B cell (primary cell): ENCODE data around the gene STAT1. TPM values are rescaled to one million over a fixed set of nuclear protein-coding genes. Genes with fewer than 3 reads are reported as not detected.

Experiments used
- ATAC-seq: fragments of 200-7000 bp; cut with Tn5 transposase; one replicate; pipeline ENCODE4 v1.10.0; 2021; ENCODE audit warnings: low read depth, mild to moderate bottlenecking, moderate number of reproducible peaks, moderate library complexity
- CTCF ChIA-PET: fragments of 350-600 bp; sonication (Branson Sonifier 250); formaldehyde crosslinking; loops from one replicate; lab custom pipeline; 2021; ENCODE audit warnings: antibody characterized with exemption, inconsistent platforms; lab: Charles Lee
- POLR2A ChIA-PET: fragments of 350-600 bp; sonication (Branson Sonifier 250); formaldehyde crosslinking; loops from one replicate; lab custom pipeline; 2021; ENCODE audit warnings: antibody characterized with exemption; lab: Charles Lee
- DNase-seq: peaks from one replicate; pipeline ENCODE4 v3.0.0; 2013
- H2AFZ ChIP-seq: 2 replicates; pipeline ENCODE4 v1.6.1; 2012; ENCODE audit warnings: mild to moderate bottlenecking, low read depth, low read length; ENCODE audit not compliant: insufficient read depth, poor library complexity, severe bottlenecking
- H3K27ac ChIP-seq, 2 donors: 1 replicate in 1 of 2; 2 replicates in 1 of 2; pipeline ENCODE4 v1.5.1; 2012 to 2013; ENCODE audit warnings: low read length in 2 of 2, mild to moderate bottlenecking in 2 of 2, moderate library complexity in 1 of 2
- H3K27me3 ChIP-seq, 4 experiments: fragments of 200-600 bp in 1 of 4; sonication (generic) in 1 of 4; replicated peaks in 1 of 4; 1 replicate in 2 of 4; 2 replicates in 2 of 4; pipeline versions ENCODE4 v1.6.1 to v1.7.0; 2013 to 2016; ENCODE audit warnings: low read length in 3 of 4, mild to moderate bottlenecking in 2 of 4, mixed read lengths in 1 of 4, moderate library complexity in 1 of 4; ENCODE audit not compliant: insufficient read depth in 4 of 4, control insufficient read depth in 3 of 4; ENCODE audit errors: control extremely low read depth in 1 of 4
- H3K36me3 ChIP-seq, 2 experiments: replicated peaks in 1 of 2; 1 replicate in 1 of 2; 2 replicates in 1 of 2; pipeline versions ENCODE4 v1.6.1 to v1.7.1; 2013; ENCODE audit warnings: low read length in 1 of 2; ENCODE audit not compliant: insufficient read depth in 2 of 2, control insufficient read depth in 1 of 2; ENCODE audit errors: control extremely low read depth in 1 of 2, extremely low read depth in 1 of 2
- H3K4me1 ChIP-seq, 2 donors: fragments of 200-600 bp in 1 of 2; sonication (generic) in 1 of 2; 1 replicate in 1 of 2; 2 replicates in 1 of 2; pipeline versions ENCODE4 v1.5.1 to v1.6.1; 2013 to 2017; ENCODE audit warnings: low read length in 2 of 2; ENCODE audit not compliant: control insufficient read depth in 2 of 2, insufficient read depth in 2 of 2
- H3K4me2 ChIP-seq: replicated peaks from 2 replicates; pipeline ENCODE3; 2012; ENCODE audit warnings: mild to moderate bottlenecking, low read depth, low read length; ENCODE audit not compliant: poor library complexity, severe bottlenecking
- H3K4me3 ChIP-seq, 5 experiments: fragments of 200-600 bp in 1 of 5; sonication (generic) in 1 of 5; 1 replicate in 3 of 5; 2 replicates in 2 of 5; pipeline versions ENCODE4 v1.5.1 to v1.7.0; 2011 to 2016; ENCODE audit warnings: low read length in 4 of 5, mild to moderate bottlenecking in 4 of 5, low read depth in 2 of 5, control low read depth in 1 of 5, moderate library complexity in 1 of 5; ENCODE audit not compliant: insufficient read depth in 1 of 5; ENCODE audit errors: control extremely low read depth in 1 of 5, extremely low read depth in 1 of 5
- H3K79me2 ChIP-seq: fragments of 200-600 bp; sonication (generic); one replicate; pipeline ENCODE4 v1.6.0; 2016; ENCODE audit warnings: low read length; ENCODE audit not compliant: control insufficient read depth, insufficient read depth
- H3K9ac ChIP-seq: fragments of 200-600 bp; sonication (generic); 2 replicates; pipeline ENCODE4 v1.6.1; 2017; ENCODE audit warnings: mild to moderate bottlenecking, low read length, moderate library complexity
- H3K9me3 ChIP-seq, 3 donors: one replicate each; pipeline versions ENCODE4 v1.6.1 to v1.7.1; 2013; ENCODE audit warnings: low read length in 2 of 3; ENCODE audit not compliant: control insufficient read depth in 2 of 3, insufficient read depth in 1 of 3; ENCODE audit errors: control extremely low read depth in 1 of 3
- H4K20me1 ChIP-seq: 2 replicates; pipeline ENCODE4 v1.6.0; 2012; ENCODE audit warnings: mild to moderate bottlenecking, low read length; ENCODE audit not compliant: insufficient read depth, control insufficient read depth, poor library complexity, severe bottlenecking
- H3K27ac Mint-ChIP-seq: one replicate; pipeline ENCODE4 v1.8.0; 2021; ENCODE audit warnings: mixed read lengths
- H3K27me3 Mint-ChIP-seq: one replicate; pipeline ENCODE4 v1.8.0; 2021; ENCODE audit warnings: mixed read lengths
- H3K4me1 Mint-ChIP-seq: one replicate; pipeline ENCODE4 v1.8.0; 2021; ENCODE audit warnings: mixed read lengths
- H3K4me3 Mint-ChIP-seq: one replicate; pipeline ENCODE4 v1.8.0; 2021; ENCODE audit warnings: mixed read lengths
- H3K9me3 Mint-ChIP-seq: one replicate; pipeline ENCODE4 v1.8.0; 2022; ENCODE audit warnings: mixed read lengths; ENCODE audit not compliant: insufficient read depth
- CTCF ChIP-seq: fragments of 200-600 bp; IDR thresholded peaks from one replicate; pipeline ENCODE4 v1.8.0; 2022; ENCODE audit warnings: antibody characterized with exemption, mild to moderate bottlenecking
- EZH2 ChIP-seq: IDR thresholded peaks from 2 replicates; pipeline ENCODE4 v1.6.1; 2012; ENCODE audit warnings: borderline replicate concordance, low read depth, mild to moderate bottlenecking, moderate library complexity, low read length; ENCODE audit not compliant: insufficient read depth, poor library complexity, severe bottlenecking
- WGBS: methylation state at CpG from one replicate; pipeline ENCODE4 v1.1.5; 2013; ENCODE audit warnings: missing lambda C conversion rate; ENCODE audit not compliant: insufficient coverage; 5-methylcytosine and 5-hydroxymethylcytosine counted together
- intact Hi-C: fragments of 100-400 bp; cut with micrococcal nuclease; formaldehyde crosslinking; loops from one replicate; pipeline ENCODE4 v1.10.0; 2022
- polyA plus RNA-seq: library from polyadenylated mRNA; depleted of rRNA; stranded (reverse); fragments of >200 nt; gene quantifications from 2 replicates; pipeline ENCODE4 v1.2.3, GENCODE V29; 2012
- total RNA-seq, 2 donors: library from RNA; stranded (reverse); fragments of 120-200 nt in 1 of 2; gene quantifications; 1 replicate in 1 of 2; 2 replicates in 1 of 2; pipeline versions ENCODE4 v1.2.3 to v1.2.4, GENCODE V29; 2013 to 2022

The STAT1 gene
- total and polyA plus RNA-seq, 2 donors (not counting 1 experiment from before 2014, with no cell fraction given): 20.5 to 50.9 TPM

- Histone ChIP-seq H3K9me3 (no peaks in the 10 kb centered on the region), H3K27me3 (peaks cover 0 to 10% (median 4%) of the 10 kb centered on the region in 4 experiments), H3K4me3 (no peak overlapping the region), H3K27ac (no peak overlapping the region), H3K9ac (no peak overlapping the region), H3K4me1 (peaks cover 6 to 10% of the 10 kb centered on the region in 2 donors), H2AFZ (no peak overlapping the region), H4K20me1 (no peaks in the 10 kb centered on the region), H3K36me3 (no peaks in the 10 kb centered on the region), H3K79me2 (no peaks in the 10 kb centered on the region), H3K4me2 (no peak overlapping the region)
- ChIA-PET CTCF (interaction anchor here (0.7 to 9.6 kb wide), 8 partner anchors 8 to 472 kb away, joined by 3 to 418 read pairs (median 17); partner anchors contain the start of gene STAT4), POLR2A (no interaction called here)
- Mint-ChIP-seq H3K27ac (no peak overlapping the region), H3K27me3 (peaks cover 23% of the 10 kb centered on the region), H3K4me1 (no peaks in the 10 kb centered on the region), H3K4me3 (no peak overlapping the region), H3K9me3 (no peaks in the 10 kb centered on the region)
- no peak for ATAC-seq
- no peak for DNase-seq
- intact Hi-C loops: loop anchor here (10.0 kb wide), 1 partner anchor 255 kb away; no protein-coding TSS in a partner anchor
- WGBS: no CpG with 5 or more reads among the region's 4 CpGs
- TF ChIP-seq CTCF: no peak
- no peak for TF ChIP-seq EZH2
Measured at GRCh38 chr2:191049728-191050639, 36.0 kb upstream of the STAT1 start.

GRCh38 chr2:191048073-191048472, 34.1 kb upstream of the STAT1 start:
- intact Hi-C loops: no loop called here
- no peak for DNase-seq
- Histone ChIP-seq H3K9ac (no peak overlapping the region), H2AFZ (no peak overlapping the region), H3K36me3 (no peaks in the 10 kb centered on the region), H3K4me3 (no peak overlapping the region), H3K27ac (no peak overlapping the region), H3K9me3 (no peaks in the 10 kb centered on the region), H4K20me1 (no peaks in the 10 kb centered on the region), H3K4me1 (peaks cover 6 to 10% of the 10 kb centered on the region in 2 donors), H3K4me2 (no peak overlapping the region), H3K79me2 (no peaks in the 10 kb centered on the region), H3K27me3 (peaks cover 0 to 10% (median 4%) of the 10 kb centered on the region in 4 experiments)
- no CpG with 5 or more reads among the region's 3 CpGs for WGBS
- Mint-ChIP-seq H3K4me3 (no peak overlapping the region), H3K27ac (no peak overlapping the region), H3K27me3 (peaks cover 23% of the 10 kb centered on the region), H3K9me3 (no peaks in the 10 kb centered on the region), H3K4me1 (no peaks in the 10 kb centered on the region)
- POLR2A ChIA-PET: no interaction called here
- CTCF ChIA-PET: interaction anchor here (1.3 to 9.6 kb wide), 2 partner anchors 105 to 121 kb away, joined by 4 to 418 read pairs; partner anchors contain the start of gene STAT4
- TF ChIP-seq CTCF (no peak), EZH2 (no peak)
- no peak for ATAC-seq
